GM23338 (cell line): ENCODE results near the gene CDC14B. TPM values are rescaled to one million over a fixed set of nuclear protein-coding genes. Genes with fewer than 3 reads are reported as not detected.

Experiments
- ATAC-seq: fragments of 200-7000 bp; cut with Tn5 transposase; 3 replicates; pipeline ENCODE4 v1.9.1; 2020
- DNase-seq: peaks from one replicate; pipeline ENCODE4 v3.0.0-alpha.2; 2015; ENCODE audit warnings: low spot score
- H2AFZ ChIP-seq: fragments of 200-600 bp; sonication (generic); 2 replicates; pipeline ENCODE4 v1.8.0; 2016; ENCODE audit warnings: antibody characterized with exemption, mild to moderate bottlenecking, moderate library complexity
- H3F3A ChIP-seq: fragments of 200-600 bp; sonication (generic); replicated peaks from 2 replicates; pipeline ENCODE4 v1.8.0; 2017; ENCODE audit warnings: antibody characterized with exemption, mixed run types, low read depth
- H3K27ac ChIP-seq: fragments of 200-600 bp; sonication (generic); 2 replicates; pipeline ENCODE4 v1.6.1; 2016; ENCODE audit warnings: low read depth
- H3K27me3 ChIP-seq: fragments of 200-600 bp; sonication (generic); 2 replicates; pipeline ENCODE4 v1.8.0; 2016; ENCODE audit warnings: mild to moderate bottlenecking, mixed run types, moderate library complexity; ENCODE audit not compliant: insufficient read depth
- H3K36me3 ChIP-seq: fragments of 200-600 bp; sonication (generic); 2 replicates; pipeline ENCODE4 v1.8.0; 2016; ENCODE audit warnings: mild to moderate bottlenecking; ENCODE audit not compliant: insufficient read depth
- H3K4me1 ChIP-seq: fragments of 200-600 bp; sonication (generic); 2 replicates; pipeline ENCODE4 v1.8.0; 2016; ENCODE audit warnings: mild to moderate bottlenecking, moderate library complexity; ENCODE audit not compliant: insufficient read depth
- H3K4me2 ChIP-seq: fragments of 200-600 bp; sonication (generic); 2 replicates; pipeline ENCODE4 v1.7.1; 2017; ENCODE audit warnings: mixed run types
- H3K4me3 ChIP-seq: fragments of 200-600 bp; sonication (generic); 2 replicates; pipeline ENCODE4 v1.6.1; 2016; ENCODE audit warnings: mixed run types
- H3K79me2 ChIP-seq: fragments of 200-600 bp; sonication (generic); replicated peaks from 2 replicates; pipeline ENCODE4 v1.8.0; 2017; ENCODE audit warnings: mild to moderate bottlenecking; ENCODE audit not compliant: insufficient read depth
- H3K9me2 ChIP-seq: fragments of 200-600 bp; sonication (generic); 2 replicates; pipeline ENCODE4 v1.8.0; 2017; ENCODE audit not compliant: insufficient read depth
- H4K20me1 ChIP-seq: fragments of 200-600 bp; sonication (generic); replicated peaks from 2 replicates; pipeline ENCODE4 v1.8.0; 2017; ENCODE audit warnings: mild to moderate bottlenecking; ENCODE audit not compliant: insufficient read depth
- H3K27ac Mint-ChIP-seq: 2 replicates; pipeline ENCODE4 v1.8.0; 2020; ENCODE audit warnings: inconsistent platforms, mild to moderate bottlenecking, moderate library complexity, mixed read lengths
- H3K27me3 Mint-ChIP-seq: 3 replicates; pipeline ENCODE4 v1.8.0; 2022; ENCODE audit warnings: low read depth, mild to moderate bottlenecking, moderate library complexity, mixed read lengths, inconsistent platforms; ENCODE audit not compliant: insufficient read depth, poor library complexity
- H3K36me3 Mint-ChIP-seq: 3 replicates; pipeline ENCODE4 v1.8.0; 2021; ENCODE audit warnings: low read depth, mild to moderate bottlenecking, inconsistent platforms, moderate library complexity, mixed read lengths
- H3K4me1 Mint-ChIP-seq: 3 replicates; pipeline ENCODE4 v1.8.0; 2020; ENCODE audit warnings: mild to moderate bottlenecking, inconsistent platforms, mixed read lengths
- H3K4me3 Mint-ChIP-seq: 3 replicates; pipeline ENCODE4 v1.8.0; 2021; ENCODE audit warnings: moderate library complexity, mild to moderate bottlenecking, inconsistent platforms, mixed read lengths
- H3K9me3 Mint-ChIP-seq: 3 replicates; pipeline ENCODE4 v1.8.0; 2020; ENCODE audit warnings: moderate library complexity, mild to moderate bottlenecking, inconsistent platforms, mixed read lengths
- EZH2phosphoT487 ChIP-seq: fragments of 200-600 bp; sonication (generic); IDR thresholded peaks from one replicate; pipeline ENCODE4 v1.8.1; 2018; ENCODE audit warnings: antibody characterized with exemption; ENCODE audit not compliant: unreplicated experiment
- JUNB ChIP-seq: IDR thresholded peaks from one replicate; pipeline ENCODE4 v1.6.1; 2016; ENCODE audit warnings: antibody characterized with exemption; ENCODE audit not compliant: unreplicated experiment
- NANOG ChIP-seq: IDR thresholded peaks from 2 replicates; pipeline ENCODE4 v1.6.1; 2016; ENCODE audit warnings: antibody characterized with exemption, borderline replicate concordance
- STAT1 ChIP-seq: IDR thresholded peaks from one replicate; pipeline ENCODE4 v1.6.1; 2016; ENCODE audit warnings: antibody characterized with exemption; ENCODE audit not compliant: unreplicated experiment
- ZNF114 ChIP-seq: fragments of 250-450 bp; sonication (Bioruptor Pico); IDR thresholded peaks from 2 replicates; pipeline ENCODE4 v1.5.0; 2020; ENCODE audit warnings: mild to moderate bottlenecking, moderate library complexity
- ZNF331 ChIP-seq: fragments of 250-450 bp; sonication (Bioruptor Pico); IDR thresholded peaks from 2 replicates; pipeline ENCODE4 v1.5.0; 2020; ENCODE audit warnings: low read depth, mild to moderate bottlenecking, moderate library complexity
- polyA plus RNA-seq: library from polyadenylated mRNA; unstranded; fragments of >200 nt; fragmentation: Nextera tagmentation; extraction: Ambion mirVana; gene quantifications from 2 replicates; pipeline ENCODE4 v1.2.1, GENCODE V29; 2016
- total RNA-seq: library from RNA; depleted of rRNA; stranded (reverse); fragments of >200 nt; shearing (Covaris generic); gene quantifications from 2 replicates; pipeline ENCODE4 v1.2.3, GENCODE V29; 2014
- TF ChIP-seq, protein P1 (sequence below), 2 experiments: fragments of 200-600 bp in 1 of 2; sonication (generic) in 1 of 2; conservative IDR thresholded peaks; 2 replicates each; pipeline versions ENCODE4 v1.5.1 to v1.6.1; 2016 to 2017; ENCODE audit warnings: antibody characterized with exemption in 2 of 2, low read depth in 2 of 2, mild to moderate bottlenecking in 2 of 2, moderate library complexity in 1 of 2
- TF ChIP-seq, protein P2 (sequence below): IDR thresholded peaks from one replicate; pipeline ENCODE4 v1.6.1; 2018; ENCODE audit warnings: antibody characterized with exemption; ENCODE audit not compliant: unreplicated experiment

CDC14B gene
- total and polyA plus RNA-seq, 2 experiments from 2014 or later = 12.2 to 52.1 TPM

DNA sequence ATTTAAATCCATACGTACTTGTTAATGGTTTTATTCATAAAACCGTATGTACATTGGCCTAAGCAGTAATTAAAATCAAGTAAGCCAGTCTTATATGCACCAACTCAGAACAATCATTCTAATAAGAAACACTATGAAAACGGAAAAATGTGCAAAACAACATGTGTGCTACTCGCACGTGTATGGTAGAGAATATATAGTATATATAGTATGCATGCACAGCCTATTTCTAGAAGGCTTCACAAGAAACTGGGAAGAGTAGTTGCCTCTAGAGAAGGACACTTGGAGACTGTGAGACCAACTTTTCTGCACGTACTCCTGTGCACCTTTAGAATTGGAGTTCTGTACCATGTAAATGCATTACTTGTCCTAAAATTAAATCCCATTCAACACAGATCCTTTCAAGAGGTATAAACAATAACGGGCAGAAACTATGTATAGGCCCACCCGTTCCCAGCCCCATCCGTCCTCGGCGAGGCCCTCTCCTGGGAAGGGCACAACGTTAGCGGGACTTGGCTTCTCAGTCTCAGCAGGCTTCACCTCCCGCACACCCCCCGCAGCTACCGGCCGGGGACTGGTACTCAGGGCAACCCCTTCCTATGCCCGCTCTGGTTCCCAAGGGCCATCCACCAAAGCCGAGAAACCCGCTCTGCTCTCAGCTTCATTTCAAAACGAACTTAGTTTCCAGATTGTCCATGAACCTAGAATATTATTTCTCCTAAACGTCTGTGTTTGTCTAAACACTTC, 2.0 kb downstream of the CDC14B start (continued):
- TF ChIP-seq, protein P1, sequence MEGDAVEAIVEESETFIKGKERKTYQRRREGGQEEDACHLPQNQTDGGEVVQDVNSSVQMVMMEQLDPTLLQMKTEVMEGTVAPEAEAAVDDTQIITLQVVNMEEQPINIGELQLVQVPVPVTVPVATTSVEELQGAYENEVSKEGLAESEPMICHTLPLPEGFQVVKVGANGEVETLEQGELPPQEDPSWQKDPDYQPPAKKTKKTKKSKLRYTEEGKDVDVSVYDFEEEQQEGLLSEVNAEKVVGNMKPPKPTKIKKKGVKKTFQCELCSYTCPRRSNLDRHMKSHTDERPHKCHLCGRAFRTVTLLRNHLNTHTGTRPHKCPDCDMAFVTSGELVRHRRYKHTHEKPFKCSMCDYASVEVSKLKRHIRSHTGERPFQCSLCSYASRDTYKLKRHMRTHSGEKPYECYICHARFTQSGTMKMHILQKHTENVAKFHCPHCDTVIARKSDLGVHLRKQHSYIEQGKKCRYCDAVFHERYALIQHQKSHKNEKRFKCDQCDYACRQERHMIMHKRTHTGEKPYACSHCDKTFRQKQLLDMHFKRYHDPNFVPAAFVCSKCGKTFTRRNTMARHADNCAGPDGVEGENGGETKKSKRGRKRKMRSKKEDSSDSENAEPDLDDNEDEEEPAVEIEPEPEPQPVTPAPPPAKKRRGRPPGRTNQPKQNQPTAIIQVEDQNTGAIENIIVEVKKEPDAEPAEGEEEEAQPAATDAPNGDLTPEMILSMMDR (conservative IDR thresholded peaks at IDR 0.05; ENCODE audit: low read depth in 2 of 2) = no peak
- TF ChIP-seq NANOG = no peak
- TF ChIP-seq JUNB = no peak
- TF ChIP-seq, protein P2, sequence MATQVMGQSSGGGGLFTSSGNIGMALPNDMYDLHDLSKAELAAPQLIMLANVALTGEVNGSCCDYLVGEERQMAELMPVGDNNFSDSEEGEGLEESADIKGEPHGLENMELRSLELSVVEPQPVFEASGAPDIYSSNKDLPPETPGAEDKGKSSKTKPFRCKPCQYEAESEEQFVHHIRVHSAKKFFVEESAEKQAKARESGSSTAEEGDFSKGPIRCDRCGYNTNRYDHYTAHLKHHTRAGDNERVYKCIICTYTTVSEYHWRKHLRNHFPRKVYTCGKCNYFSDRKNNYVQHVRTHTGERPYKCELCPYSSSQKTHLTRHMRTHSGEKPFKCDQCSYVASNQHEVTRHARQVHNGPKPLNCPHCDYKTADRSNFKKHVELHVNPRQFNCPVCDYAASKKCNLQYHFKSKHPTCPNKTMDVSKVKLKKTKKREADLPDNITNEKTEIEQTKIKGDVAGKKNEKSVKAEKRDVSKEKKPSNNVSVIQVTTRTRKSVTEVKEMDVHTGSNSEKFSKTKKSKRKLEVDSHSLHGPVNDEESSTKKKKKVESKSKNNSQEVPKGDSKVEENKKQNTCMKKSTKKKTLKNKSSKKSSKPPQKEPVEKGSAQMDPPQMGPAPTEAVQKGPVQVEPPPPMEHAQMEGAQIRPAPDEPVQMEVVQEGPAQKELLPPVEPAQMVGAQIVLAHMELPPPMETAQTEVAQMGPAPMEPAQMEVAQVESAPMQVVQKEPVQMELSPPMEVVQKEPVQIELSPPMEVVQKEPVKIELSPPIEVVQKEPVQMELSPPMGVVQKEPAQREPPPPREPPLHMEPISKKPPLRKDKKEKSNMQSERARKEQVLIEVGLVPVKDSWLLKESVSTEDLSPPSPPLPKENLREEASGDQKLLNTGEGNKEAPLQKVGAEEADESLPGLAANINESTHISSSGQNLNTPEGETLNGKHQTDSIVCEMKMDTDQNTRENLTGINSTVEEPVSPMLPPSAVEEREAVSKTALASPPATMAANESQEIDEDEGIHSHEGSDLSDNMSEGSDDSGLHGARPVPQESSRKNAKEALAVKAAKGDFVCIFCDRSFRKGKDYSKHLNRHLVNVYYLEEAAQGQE = no peak

DNA sequence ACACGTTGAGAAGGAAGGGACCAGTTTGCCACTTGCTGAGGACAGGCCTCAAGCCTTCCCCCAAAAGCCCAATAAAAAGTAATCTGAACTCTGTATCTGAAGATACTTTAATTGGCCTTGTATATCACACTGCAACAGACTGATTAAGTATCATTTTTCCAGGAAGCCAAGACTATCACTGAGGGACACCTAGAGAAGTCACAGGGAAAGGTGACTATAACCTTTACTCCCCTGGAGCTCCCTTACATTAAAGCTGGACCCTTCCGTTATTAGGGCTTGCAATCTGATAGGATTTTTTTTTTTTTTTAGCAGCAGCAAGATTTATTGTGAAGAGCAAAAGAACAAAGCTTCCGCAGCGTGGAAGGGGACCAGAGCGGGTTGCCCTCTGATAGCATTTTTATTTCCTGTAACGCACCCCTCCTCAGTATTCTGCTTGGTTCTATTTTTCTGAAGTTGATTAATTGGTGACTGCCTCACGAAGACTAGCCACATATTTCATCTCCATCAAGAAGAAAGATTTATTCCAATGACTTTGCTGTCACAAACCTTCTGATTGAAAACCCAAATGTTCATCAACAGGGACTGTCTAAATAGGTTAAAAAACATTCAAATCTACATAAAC, 2.7 kb downstream of the CDC14B start:
- no peak overlapping the region for H3K27ac ChIP-seq
- no peak for ATAC-seq
- no peaks in the 10 kb centered on the region for H3K9me3 Mint-ChIP-seq
- no peak overlapping the region for H2AFZ ChIP-seq
- peaks cover 11% of the 10 kb centered on the region for H3F3A ChIP-seq
- peaks cover 60% of the 10 kb centered on the region for H3K4me1 Mint-ChIP-seq
- H3K79me2 ChIP-seq = peaks cover 65% of the 10 kb centered on the region
- H3K4me1 ChIP-seq = peaks cover 37% of the 10 kb centered on the region
- no peak for DNase-seq
- no peak overlapping the region for H3K27ac Mint-ChIP-seq
- H3K36me3 Mint-ChIP-seq = no peaks in the 10 kb centered on the region
- H4K20me1 ChIP-seq = peaks cover 49% of the 10 kb centered on the region
- H3K4me3 ChIP-seq = no peak overlapping the region
- no peaks in the 10 kb centered on the region for H3K36me3 ChIP-seq
- peak overlapping the region; percentile 69; the same call in 2 of the 3 replicates for H3K4me3 Mint-ChIP-seq
- H3K27me3 Mint-ChIP-seq = peaks cover 23% of the 10 kb centered on the region
- H3K9me2 ChIP-seq = no peaks in the 10 kb centered on the region
- peaks cover 20% of the 10 kb centered on the region for H3K27me3 ChIP-seq
- no peak overlapping the region for H3K4me2 ChIP-seq
- TF ChIP-seq, protein P2 = no peak
- TF ChIP-seq ZNF331 (CRISPR knock-in tag) (no peak), ZNF114 (CRISPR knock-in tag) (no peak), STAT1 (no peak), EZH2phosphoT487 (no peak)
